GM19397 (cell line): Measurements from ENCODE around the gene AKT1S1.
A peak's percentile ranks its signal among the peaks of the same experiment; 100 is the strongest.
"Not testable (repeated sequence)": the region's sequence is repeated elsewhere in the genome, so short reads cannot be mapped to it uniquely, and the experiment has no call there.

ENCODE experiments used
- ATAC-seq: cut with Tn5 transposase; IDR thresholded peaks from one replicate; pipeline ENCODE4 v1.9.1; 2021; ENCODE audit warnings: mild to moderate bottlenecking, moderate library complexity; ENCODE audit not compliant: unreplicated experiment

AKT1S1 gene

GRCh38 chr19:49877020-49877878, at the start of gene AKT1S1, which contains the start of gene TBC1D17:
Gene AKT1S1, minus strand, starts transcription at chr19:49877355. Its CDS starts 4,060 bp downstream, at chr19:49873295.
Gene TBC1D17, plus strand, starts transcription at chr19:49877702. Its CDS starts 22 bp downstream, at chr19:49877724.
- ATAC-seq, result peak; percentile 58

GRCh38 chr19:49926515-49926914, 49.4 kb upstream of the AKT1S1 start:
- no peak for ATAC-seq

GRCh38 chr19:49925486-49925885, 48.3 kb upstream of the AKT1S1 start:
- no peak for ATAC-seq

DNA sequence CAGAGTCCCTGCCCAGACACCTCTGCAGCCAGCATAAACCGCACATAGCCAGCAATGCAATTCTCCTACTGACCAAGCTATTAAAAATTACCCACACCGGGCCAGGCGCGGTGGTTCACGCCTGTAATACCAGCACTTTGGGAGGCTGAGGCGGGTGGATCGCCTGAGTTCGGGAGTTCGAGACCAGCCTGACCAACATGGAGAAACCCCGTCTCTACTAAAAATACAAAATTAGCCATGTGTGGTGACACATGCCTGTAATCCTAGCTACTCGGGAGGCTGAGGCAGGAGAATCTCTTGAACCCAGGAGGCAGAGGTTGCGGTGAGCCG, 47.7 kb upstream of the AKT1S1 start:
- ATAC-seq, result not testable (repeated sequence)

GRCh38 chr19:49924004-49924880, 47.1 kb upstream of the AKT1S1 start:
- ATAC-seq, result no peak

- no peak for ATAC-seq
Measured at GRCh38 chr19:49923055-49924003, 46.2 kb upstream of the AKT1S1 start.

- ATAC-seq, result no peak
Measured at GRCh38 chr19:49921871-49922795, 45.0 kb upstream of the AKT1S1 start.

GRCh38 chr19:49920624-49921363, 43.6 kb upstream of the AKT1S1 start:
- no peak for ATAC-seq

- ATAC-seq, result no peak
Measured at GRCh38 chr19:49918089-49918488, 40.9 kb upstream of the AKT1S1 start.

GRCh38 chr19:49916839-49917733, 39.9 kb upstream of the AKT1S1 start:
- no peak for ATAC-seq

- ATAC-seq, result no peak
Measured at GRCh38 chr19:49915271-49915670, 38.1 kb upstream of the AKT1S1 start.

GRCh38 chr19:49913720-49914119, 36.6 kb upstream of the AKT1S1 start:
- no peak for ATAC-seq

DNA sequence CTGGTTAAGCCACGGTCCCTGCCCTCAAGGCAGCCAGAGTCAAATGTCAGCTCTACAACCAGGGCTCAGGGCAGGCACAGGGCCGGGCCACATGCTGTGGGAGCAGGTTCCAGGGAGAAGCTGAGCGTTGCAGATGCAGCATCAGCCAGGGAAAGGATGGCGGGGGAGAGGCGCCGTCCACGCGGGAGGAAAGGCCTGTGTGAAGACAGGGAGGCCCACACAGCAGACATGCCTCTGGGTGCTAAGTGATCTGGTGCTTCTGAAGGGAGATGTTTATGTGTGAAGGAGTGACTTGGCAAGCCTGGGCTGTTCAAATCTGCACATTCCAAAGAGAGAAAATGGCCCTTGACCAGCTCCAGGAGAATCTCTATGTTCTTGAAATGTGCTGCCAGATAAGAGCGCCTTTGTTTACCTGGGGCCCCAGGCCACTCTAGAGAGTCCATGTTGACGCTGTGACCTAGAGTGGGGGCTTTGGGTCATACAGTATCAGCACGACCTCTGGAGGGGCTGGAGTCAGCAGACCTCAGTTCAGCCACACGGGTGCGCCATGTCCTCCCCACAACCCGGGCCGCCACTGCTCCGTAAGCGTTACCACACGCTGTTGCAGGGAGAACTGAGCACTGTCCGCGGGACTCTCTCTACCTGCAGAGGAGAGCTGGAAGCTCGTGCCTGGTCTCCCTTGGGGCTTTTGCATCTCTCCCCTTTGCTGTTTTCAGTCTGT, 36.0 kb upstream of the AKT1S1 start:
- ATAC-seq, result no peak

DNA sequence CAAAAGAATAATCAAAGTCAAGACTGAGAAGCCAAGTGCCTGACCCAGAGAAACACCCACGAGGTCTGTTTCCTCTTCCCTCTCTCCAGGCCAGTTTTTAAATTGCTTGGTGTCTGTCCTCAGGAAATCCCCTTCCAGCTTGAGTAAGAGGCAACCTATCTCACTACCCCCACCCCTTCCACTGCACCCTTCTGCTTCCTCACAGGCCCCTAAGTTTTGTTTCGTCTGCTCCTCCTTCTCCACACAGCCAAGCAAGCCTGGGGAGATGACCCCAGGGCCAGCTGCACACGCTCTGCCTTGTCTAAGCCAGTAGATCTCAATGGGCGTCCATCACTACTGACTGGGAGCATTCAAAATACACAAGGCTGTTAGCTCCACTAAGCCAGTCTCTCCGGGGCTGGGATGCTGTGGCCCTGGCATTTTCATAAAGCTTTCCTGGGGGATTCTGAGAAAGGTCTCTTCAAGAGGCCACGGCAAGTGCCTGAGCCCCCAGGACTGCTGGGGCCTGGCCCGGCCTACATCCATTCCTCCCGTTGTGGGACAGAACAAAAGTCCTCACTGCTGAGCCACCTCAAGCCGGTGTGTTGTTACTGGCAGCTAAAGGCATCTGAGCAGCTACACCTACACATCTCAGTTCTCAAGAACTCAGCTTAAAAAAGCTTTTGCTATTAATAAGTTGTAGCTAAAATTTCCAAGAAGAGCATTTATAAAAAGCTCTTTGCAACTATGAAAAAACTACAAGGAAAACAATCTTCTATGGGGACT, 34.4 kb upstream of the AKT1S1 start:
- ATAC-seq, result no peak

DNA sequence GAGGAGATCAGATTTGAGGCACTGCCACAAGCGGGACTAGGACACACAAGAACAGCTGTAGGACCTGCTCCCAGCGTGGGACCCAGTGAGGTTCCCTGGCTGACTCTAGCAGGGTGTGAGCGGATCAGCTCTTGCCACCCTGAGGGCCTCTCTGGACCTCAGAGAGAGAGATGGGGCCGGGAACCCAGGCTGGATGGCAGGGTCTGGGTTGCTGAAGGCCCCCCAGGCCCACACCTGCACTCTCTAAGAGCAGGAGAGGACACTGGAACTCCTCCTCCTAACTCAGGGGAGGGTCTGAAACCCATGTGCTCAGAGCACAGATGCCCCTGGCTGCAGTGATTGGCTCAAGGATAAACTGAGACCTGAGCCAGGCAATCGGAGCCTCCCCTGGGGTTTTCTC, 33.0 kb upstream of the AKT1S1 start:
- ATAC-seq, result no peak
